ENCODE data around the gene ZAP70.

The ZAP70 gene

GRCh38 chr2:97759727-97760407, 46.5 kb downstream of the ZAP70 start:
- TF ChIP-seq, protein P1, sequence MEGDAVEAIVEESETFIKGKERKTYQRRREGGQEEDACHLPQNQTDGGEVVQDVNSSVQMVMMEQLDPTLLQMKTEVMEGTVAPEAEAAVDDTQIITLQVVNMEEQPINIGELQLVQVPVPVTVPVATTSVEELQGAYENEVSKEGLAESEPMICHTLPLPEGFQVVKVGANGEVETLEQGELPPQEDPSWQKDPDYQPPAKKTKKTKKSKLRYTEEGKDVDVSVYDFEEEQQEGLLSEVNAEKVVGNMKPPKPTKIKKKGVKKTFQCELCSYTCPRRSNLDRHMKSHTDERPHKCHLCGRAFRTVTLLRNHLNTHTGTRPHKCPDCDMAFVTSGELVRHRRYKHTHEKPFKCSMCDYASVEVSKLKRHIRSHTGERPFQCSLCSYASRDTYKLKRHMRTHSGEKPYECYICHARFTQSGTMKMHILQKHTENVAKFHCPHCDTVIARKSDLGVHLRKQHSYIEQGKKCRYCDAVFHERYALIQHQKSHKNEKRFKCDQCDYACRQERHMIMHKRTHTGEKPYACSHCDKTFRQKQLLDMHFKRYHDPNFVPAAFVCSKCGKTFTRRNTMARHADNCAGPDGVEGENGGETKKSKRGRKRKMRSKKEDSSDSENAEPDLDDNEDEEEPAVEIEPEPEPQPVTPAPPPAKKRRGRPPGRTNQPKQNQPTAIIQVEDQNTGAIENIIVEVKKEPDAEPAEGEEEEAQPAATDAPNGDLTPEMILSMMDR (IDR thresholded peaks at IDR 0.05), result no peak
- no peaks in the 10 kb centered on the region for H3K9me3 Mint-ChIP-seq
- H3K4me3 Mint-ChIP-seq, result no peak overlapping the region
- H3K27me3 Mint-ChIP-seq (ENCODE audit: low read depth, poor library complexity), result no peaks in the 10 kb centered on the region
- H3K27ac Mint-ChIP-seq, result no peak overlapping the region
- peaks cover 64% of the 10 kb centered on the region for H3K36me3 Mint-ChIP-seq (ENCODE audit: low read depth)
- no peak for DNase-seq
- H3K4me1 Mint-ChIP-seq, result peaks cover 22% of the 10 kb centered on the region

GRCh38 chr2:97760480-97761049, 47.2 kb downstream of the ZAP70 start:
- Mint-ChIP-seq H3K9me3 (no peaks in the 10 kb centered on the region), H3K27me3 (ENCODE audit: low read depth, poor library complexity) (no peaks in the 10 kb centered on the region), H3K4me3 (no peak overlapping the region), H3K4me1 (peaks cover 19% of the 10 kb centered on the region), H3K27ac (peak overlapping the region; percentile 39), H3K36me3 (ENCODE audit: low read depth) (peaks cover 69% of the 10 kb centered on the region)
- TF ChIP-seq, protein P1 (IDR thresholded peaks at IDR 0.05), result no peak
- no peak for DNase-seq

DNA sequence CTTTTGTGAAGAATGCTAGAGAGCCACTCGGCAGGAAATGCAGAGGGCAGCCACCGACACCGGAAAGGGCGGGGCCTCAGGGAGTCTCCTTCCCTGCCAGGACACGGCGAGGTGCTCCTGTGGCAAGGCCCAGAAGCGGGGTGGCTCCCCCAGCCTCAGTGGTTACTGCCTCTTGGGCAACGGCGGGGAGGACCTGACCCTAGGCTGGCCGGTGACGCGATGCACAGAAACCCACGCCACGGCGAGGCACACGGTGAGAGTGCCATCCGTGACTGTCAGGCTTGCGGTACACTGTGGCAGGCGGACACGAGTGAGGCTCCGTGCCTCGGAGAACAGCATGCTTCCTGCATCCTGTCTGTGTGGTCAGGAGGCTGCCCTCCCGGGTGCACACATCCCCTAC, 47.8 kb downstream of the ZAP70 start:
- Mint-ChIP-seq H3K36me3 (ENCODE audit: low read depth) (peaks cover 70% of the 10 kb centered on the region), H3K9me3 (no peaks in the 10 kb centered on the region), H3K4me3 (no peak overlapping the region), H3K27me3 (ENCODE audit: low read depth, poor library complexity) (no peaks in the 10 kb centered on the region), H3K27ac (no peak overlapping the region), H3K4me1 (peaks cover 16% of the 10 kb centered on the region)
- TF ChIP-seq, protein P1 (IDR thresholded peaks at IDR 0.05), result no peak
- no peak for DNase-seq

GRCh38 chr2:97763176-97763845, 49.9 kb downstream of the ZAP70 start:
- H3K27me3 Mint-ChIP-seq (ENCODE audit: low read depth, poor library complexity), result no peaks in the 10 kb centered on the region
- no peak for DNase-seq
- H3K9me3 Mint-ChIP-seq, result no peaks in the 10 kb centered on the region
- H3K27ac Mint-ChIP-seq, result peak overlapping the region; percentile 69
- H3K36me3 Mint-ChIP-seq (ENCODE audit: low read depth), result peaks cover 65% of the 10 kb centered on the region
- TF ChIP-seq, protein P1 (IDR thresholded peaks at IDR 0.05), result no peak
- peaks cover 16% of the 10 kb centered on the region for H3K4me1 Mint-ChIP-seq
- no peak overlapping the region for H3K4me3 Mint-ChIP-seq

DNA sequence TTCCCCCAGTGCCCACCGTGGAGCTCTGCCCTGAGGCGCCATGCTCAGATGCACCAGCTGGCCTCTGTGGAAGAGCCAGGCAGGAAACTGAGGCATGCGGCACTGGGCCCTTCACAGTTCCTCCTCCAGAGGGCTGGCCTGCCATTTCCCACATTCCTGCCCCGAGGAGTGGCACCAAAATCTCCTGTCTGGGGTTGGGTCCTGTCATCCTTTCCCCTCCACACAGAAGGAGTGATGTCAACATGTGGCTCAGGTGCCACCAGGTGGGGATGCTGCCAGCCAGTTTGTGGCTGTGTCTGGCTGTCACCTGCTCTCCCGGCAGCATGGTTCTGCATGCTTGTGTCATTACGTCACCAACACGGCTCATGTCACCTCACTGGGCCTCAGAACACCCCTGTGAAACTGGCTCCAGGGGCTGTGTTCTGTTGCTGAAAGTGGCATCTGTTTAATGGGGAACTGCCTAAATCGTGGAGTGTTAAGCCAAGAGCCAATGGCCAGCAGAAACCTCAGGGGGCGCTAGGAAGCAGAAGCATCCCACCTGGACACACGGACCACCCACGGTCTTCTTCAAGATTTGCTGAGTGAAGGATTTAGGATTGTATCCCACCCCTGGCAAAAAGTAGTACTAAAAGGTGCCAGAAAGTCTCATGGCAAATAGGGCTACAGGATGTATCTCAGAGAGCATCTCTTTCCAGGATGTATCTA, 51.3 kb downstream of the ZAP70 start:
- H3K36me3 Mint-ChIP-seq (ENCODE audit: low read depth), result peaks cover 51% of the 10 kb centered on the region
- H3K9me3 Mint-ChIP-seq, result no peaks in the 10 kb centered on the region
- H3K4me3 Mint-ChIP-seq, result no peak overlapping the region
- H3K4me1 Mint-ChIP-seq, result peaks cover 12% of the 10 kb centered on the region
- no peak overlapping the region for H3K27ac Mint-ChIP-seq
- no peaks in the 10 kb centered on the region for H3K27me3 Mint-ChIP-seq (ENCODE audit: low read depth, poor library complexity)
- TF ChIP-seq, protein P1 (IDR thresholded peaks at IDR 0.05), result no peak
- no peak for DNase-seq
